ENCODE results near the gene CCDC102A.

- TF ChIP-seq, protein P1, sequence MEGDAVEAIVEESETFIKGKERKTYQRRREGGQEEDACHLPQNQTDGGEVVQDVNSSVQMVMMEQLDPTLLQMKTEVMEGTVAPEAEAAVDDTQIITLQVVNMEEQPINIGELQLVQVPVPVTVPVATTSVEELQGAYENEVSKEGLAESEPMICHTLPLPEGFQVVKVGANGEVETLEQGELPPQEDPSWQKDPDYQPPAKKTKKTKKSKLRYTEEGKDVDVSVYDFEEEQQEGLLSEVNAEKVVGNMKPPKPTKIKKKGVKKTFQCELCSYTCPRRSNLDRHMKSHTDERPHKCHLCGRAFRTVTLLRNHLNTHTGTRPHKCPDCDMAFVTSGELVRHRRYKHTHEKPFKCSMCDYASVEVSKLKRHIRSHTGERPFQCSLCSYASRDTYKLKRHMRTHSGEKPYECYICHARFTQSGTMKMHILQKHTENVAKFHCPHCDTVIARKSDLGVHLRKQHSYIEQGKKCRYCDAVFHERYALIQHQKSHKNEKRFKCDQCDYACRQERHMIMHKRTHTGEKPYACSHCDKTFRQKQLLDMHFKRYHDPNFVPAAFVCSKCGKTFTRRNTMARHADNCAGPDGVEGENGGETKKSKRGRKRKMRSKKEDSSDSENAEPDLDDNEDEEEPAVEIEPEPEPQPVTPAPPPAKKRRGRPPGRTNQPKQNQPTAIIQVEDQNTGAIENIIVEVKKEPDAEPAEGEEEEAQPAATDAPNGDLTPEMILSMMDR (IDR thresholded peaks at IDR 0.05), result no peak
- TF ChIP-seq EP300 (IDR thresholded peaks at IDR 0.05) (no peak), POLR2AphosphoS5 (IDR thresholded peaks at IDR 0.05) (no peak)
Observed at GRCh38 chr16:57534881-57535658, 1.3 kb downstream of the CCDC102A start.

Measured in gastroesophageal sphincter (tissue), 3 donors.